K562 (cell line): ENCODE data around the gene EMC10.

Source experiments
- ARNT ChIP-seq, 2 experiments: fragments of 450-650 bp; IDR thresholded peaks; 2 replicates each; pipeline ENCODE4 v1.6.1; 2016; ENCODE audit warnings: mild to moderate bottlenecking in 1 of 2
- CREM ChIP-seq: IDR thresholded peaks from 2 replicates; pipeline ENCODE4 v1.6.1; 2014; ENCODE audit warnings: antibody characterized with exemption, low read depth
- CTCF ChIP-seq, 3 experiments: IDR thresholded peaks in 2 of 3; conservative IDR thresholded peaks in 1 of 3; 2 replicates each; pipeline ENCODE4 v1.5.1; 2011 to 2012; ENCODE audit warnings: low read length in 3 of 3, mild to moderate bottlenecking in 3 of 3, control low read depth in 2 of 3, improper control_type of control experiment in 1 of 3, inconsistent platforms in 1 of 3, low read depth in 1 of 3, mixed read lengths in 1 of 3, moderate library complexity in 1 of 3; ENCODE audit not compliant: insufficient read depth in 2 of 3
- EGR1 ChIP-seq: fragments of 450-650 bp; conservative IDR thresholded peaks from 2 replicates; pipeline ENCODE4 v1.6.1; 2017; ENCODE audit warnings: mild to moderate bottlenecking
- JUN ChIP-seq, 2 experiments: sonication (generic) in 1 of 2; formaldehyde crosslinking in 1 of 2; IDR thresholded peaks; 2 replicates each; pipeline versions ENCODE4 v1.6.1 to v1.8.0; 2012 to 2022; ENCODE audit warnings: borderline replicate concordance in 2 of 2, mild to moderate bottlenecking in 2 of 2, improper control_type of control experiment in 1 of 2, low read depth in 1 of 2, low read length in 1 of 2, missing genetic modification reagents in 1 of 2
- PRPF4 ChIP-seq: fragments of 200-400 bp; formaldehyde crosslinking; IDR thresholded peaks from one replicate; pipeline ENCODE4 v1.6.1; 2017; ENCODE audit warnings: low read length, low read depth, mild to moderate bottlenecking; ENCODE audit not compliant: insufficient read depth, poor library complexity, severe bottlenecking
- RNF2 ChIP-seq: sonication (generic); IDR thresholded peaks from 2 replicates; pipeline ENCODE4 v1.6.1; 2016

- TF ChIP-seq JUN (IDR thresholded peaks at IDR 0.05; ENCODE audit: borderline replicate concordance, low read depth, low read length) (no peak), JUN (CRISPR knock-in tag; IDR thresholded peaks at IDR 0.05; ENCODE audit: borderline replicate concordance) (no peak), EGR1 (no peak), CREM (no peak), ARNT (IDR thresholded peaks at IDR 0.05) (no peak), PRPF4 (no peak), CTCF (IDR thresholded peaks at IDR 0.05 in 2 of 3, conservative IDR thresholded peaks at IDR 0.05 in 1 of 3; ENCODE audit: insufficient read depth in 2 of 3, low read depth in 1 of 3, low read length in 3 of 3) (no peak), RNF2 (no peak)
Observed at GRCh38 chr19:50477751-50478515, 1.6 kb downstream of the EMC10 start.
